Gastrocnemius medialis (tissue), 4 donors: Measurements from ENCODE around the gene PLCZ1. TPM values are rescaled to one million over a fixed set of nuclear protein-coding genes. Genes with fewer than 3 reads are reported as not detected.

Experiments used
- ATAC-seq, 2 donors: fragments of 150-250 bp; one replicate each; pipeline ENCODE4 v1.9.1; 2016
- DNase-seq, 2 donors: peaks; one replicate each; pipeline ENCODE4 v3.0.0-alpha.2; 2019
- H3K27ac ChIP-seq, 4 donors: fragments of 200-600 bp; sonication (generic); 1 replicate in 1 of 4; 2 replicates in 3 of 4; pipeline ENCODE4 v1.5.1; 2016 to 2018; ENCODE audit warnings: mild to moderate bottlenecking in 2 of 4, moderate library complexity in 1 of 4
- H3K27me3 ChIP-seq, 3 donors: fragments of 200-600 bp; sonication (generic) in 2 of 3; 1 replicate in 1 of 3; 2 replicates in 2 of 3; pipeline versions ENCODE4 v1.5.1 to v1.6.0; 2016 to 2019; ENCODE audit warnings: mild to moderate bottlenecking in 1 of 3, moderate library complexity in 1 of 3
- H3K36me3 ChIP-seq, 2 donors: fragments of 200-600 bp; sonication (generic) in 1 of 2; one replicate each; pipeline ENCODE4 v1.5.1; 2017 to 2018
- H3K4me1 ChIP-seq, 2 donors: fragments of 200-600 bp; sonication (generic) in 1 of 2; one replicate each; pipeline ENCODE4 v1.5.1; 2016 to 2017; ENCODE audit warnings: mild to moderate bottlenecking in 2 of 2
- H3K4me3 ChIP-seq, 4 donors: fragments of 200-600 bp; sonication (generic) in 3 of 4; 1 replicate in 1 of 4; 2 replicates in 3 of 4; pipeline ENCODE4 v1.5.1; 2016 to 2019; ENCODE audit warnings: mild to moderate bottlenecking in 2 of 4
- H3K9me3 ChIP-seq, 3 donors: fragments of 200-600 bp; sonication (generic) in 2 of 3; 1 replicate in 1 of 3; 2 replicates in 2 of 3; pipeline ENCODE4 v1.5.1; 2016 to 2019
- CTCF ChIP-seq, 5 experiments: fragments of 450-650 bp in 3 of 5; fragments of 200-600 bp in 2 of 5; sonication (generic) in 2 of 5; IDR thresholded peaks in 4 of 5; conservative IDR thresholded peaks in 1 of 5; 1 replicate in 4 of 5; 2 replicates in 1 of 5; pipeline ENCODE4 v1.5.1; 2016 to 2019; ENCODE audit warnings: antibody characterized with exemption in 5 of 5, mild to moderate bottlenecking in 3 of 5, moderate library complexity in 3 of 5
- POLR2A ChIP-seq, 2 donors: fragments of 450-650 bp; IDR thresholded peaks; one replicate each; pipeline ENCODE4 v1.6.1; 2017; ENCODE audit warnings: antibody characterized with exemption in 2 of 2, mild to moderate bottlenecking in 2 of 2, moderate library complexity in 2 of 2
- in situ Hi-C, 4 donors: fragments of 200-750 bp; cut with MboI; loops; one replicate each; pipeline versions ENCODE4 v1.15.0 to v1.8.0; 2017; ENCODE audit warnings: low sequenced_read_pairs in 4 of 4
- intact Hi-C: fragments of 100-400 bp; cut with DNase I; formaldehyde crosslinking; loops from one replicate; pipeline ENCODE4 v1.15.1; 2023; ENCODE audit warnings: low total_unique reads
- total RNA-seq, 4 donors: library from RNA; depleted of rRNA; stranded (reverse); fragments of >200 nt; gene quantifications; one replicate each; pipeline versions ENCODE4 v1.1.0 to v1.2.3, GENCODE V29; 2016

PLCZ1 gene
- total RNA-seq, 4 donors from 2014 or later: not detected

GRCh38 chr12:18651525-18651924 lies 86.3 kb downstream of the PLCZ1 start:
- Histone ChIP-seq H3K4me1 (no peaks in the 10 kb centered on the region), H3K4me3 (no peak overlapping the region), H3K9me3 (no peaks in the 10 kb centered on the region), H3K36me3 (no peaks in the 10 kb centered on the region), H3K27ac (no peak overlapping the region), H3K27me3 (no peaks in the 10 kb centered on the region)
- TF ChIP-seq CTCF (IDR thresholded peaks at IDR 0.05 in 4 of 5, conservative IDR thresholded peaks at IDR 0.05 in 1 of 5) (no peak), POLR2A (IDR thresholded peaks at IDR 0.05) (no peak)
- in situ Hi-C loops: no loop called here
- DNase-seq (no peak), ATAC-seq (no peak)
- intact Hi-C loops: no loop called here

GRCh38 chr12:18646286-18646890 lies 91.4 kb downstream of the PLCZ1 start:
- Histone ChIP-seq H3K36me3 (no peaks in the 10 kb centered on the region), H3K4me1 (no peaks in the 10 kb centered on the region), H3K27ac (no peak overlapping the region), H3K4me3 (no peak overlapping the region), H3K9me3 (no peaks in the 10 kb centered on the region), H3K27me3 (no peaks in the 10 kb centered on the region)
- in situ Hi-C loops: no loop called here
- intact Hi-C loops: no loop called here
- TF ChIP-seq CTCF (IDR thresholded peaks at IDR 0.05 in 4 of 5, conservative IDR thresholded peaks at IDR 0.05 in 1 of 5) (no peak), POLR2A (IDR thresholded peaks at IDR 0.05) (no peak)
- DNase-seq (no peak), ATAC-seq (no peak)

GRCh38 chr12:18644564-18644963 lies 93.2 kb downstream of the PLCZ1 start:
- Histone ChIP-seq H3K4me3 (no peak overlapping the region), H3K36me3 (no peaks in the 10 kb centered on the region), H3K4me1 (no peaks in the 10 kb centered on the region), H3K27me3 (no peaks in the 10 kb centered on the region), H3K27ac (no peak overlapping the region), H3K9me3 (no peaks in the 10 kb centered on the region)
- intact Hi-C loops (no loop called here), in situ Hi-C loops (no loop called here)
- DNase-seq: no peak
- TF ChIP-seq CTCF (IDR thresholded peaks at IDR 0.05 in 4 of 5, conservative IDR thresholded peaks at IDR 0.05 in 1 of 5): no peak
- TF ChIP-seq POLR2A (IDR thresholded peaks at IDR 0.05): no peak
- ATAC-seq: no peak

GRCh38 chr12:18643681-18644080 lies 94.1 kb downstream of the PLCZ1 start:
- Histone ChIP-seq H3K4me1 (no peaks in the 10 kb centered on the region), H3K27ac (no peak overlapping the region), H3K27me3 (no peaks in the 10 kb centered on the region), H3K36me3 (no peaks in the 10 kb centered on the region), H3K9me3 (no peaks in the 10 kb centered on the region), H3K4me3 (no peak overlapping the region)
- ATAC-seq: no peak
- TF ChIP-seq CTCF (IDR thresholded peaks at IDR 0.05 in 4 of 5, conservative IDR thresholded peaks at IDR 0.05 in 1 of 5) (no peak), POLR2A (IDR thresholded peaks at IDR 0.05) (no peak)
- in situ Hi-C loops: no loop called here
- intact Hi-C loops: no loop called here
- DNase-seq: no peak
